Endothelial cell (in vitro differentiated cells): ENCODE data around the gene ACAD11. TPM values are rescaled to one million over a fixed set of nuclear protein-coding genes. Genes with fewer than 3 reads are reported as not detected.

Source experiments
- DNase-seq: peaks from one replicate; pipeline ENCODE4 v3.0.0; 2021; ENCODE audit warnings: low spot score
- H3K27ac Mint-ChIP-seq: one replicate; pipeline ENCODE4 v1.8.0; 2021; ENCODE audit warnings: mixed read lengths, inconsistent platforms; ENCODE audit not compliant: unreplicated experiment
- H3K27me3 Mint-ChIP-seq: one replicate; pipeline ENCODE4 v1.8.0; 2021; ENCODE audit warnings: mild to moderate bottlenecking, moderate library complexity, mixed read lengths, inconsistent platforms; ENCODE audit not compliant: unreplicated experiment
- H3K36me3 Mint-ChIP-seq: one replicate; pipeline ENCODE4 v1.8.0; 2021; ENCODE audit warnings: mild to moderate bottlenecking, low read depth, mixed read lengths, inconsistent platforms; ENCODE audit not compliant: unreplicated experiment
- H3K4me1 Mint-ChIP-seq: one replicate; pipeline ENCODE4 v1.8.0; 2021; ENCODE audit warnings: mild to moderate bottlenecking, mixed read lengths, inconsistent platforms; ENCODE audit not compliant: unreplicated experiment
- H3K4me3 Mint-ChIP-seq: one replicate; pipeline ENCODE4 v1.8.0; 2021; ENCODE audit warnings: mild to moderate bottlenecking, mixed read lengths, inconsistent platforms; ENCODE audit not compliant: unreplicated experiment
- H3K9me3 Mint-ChIP-seq: one replicate; pipeline ENCODE4 v1.8.0; 2021; ENCODE audit warnings: mixed read lengths, inconsistent platforms; ENCODE audit not compliant: unreplicated experiment
- CTCF ChIP-seq: fragments of 200-600 bp; sonication (generic); IDR thresholded peaks from one replicate; pipeline ENCODE4 v1.5.0; 2021; ENCODE audit warnings: antibody characterized with exemption; ENCODE audit not compliant: unreplicated experiment
- long read RNA-seq: library from polyadenylated mRNA; unstranded; transcript quantifications from one replicate; pipeline ENCODE4 v2.0.0, GENCODE V29; 2020; ENCODE audit not compliant: unreplicated experiment
- total RNA-seq: library from RNA; stranded (reverse); fragmentation: NEBNext Ultra II Directional; extraction: Animal tissue kit (Norgen Biotek cat#: 25700); gene quantifications from one replicate; pipeline ENCODE4 v1.2.1, GENCODE V29; 2021; ENCODE audit not compliant: unreplicated experiment

ACAD11 gene
- total RNA-seq, result 20.0 TPM
- long read RNA-seq, full-length matches to known transcripts, result 5 of 16 reads
- long read RNA-seq, partial matches to known transcripts, result 5 of 16 reads
- long read RNA-seq, other reads (novel, unspliced or antisense), result 6 of 16 reads

GRCh38 chr3:132659365-132660051 is at the start of gene ACAD11:
Gene ACAD11, minus strand, starts transcription at chr3:132659809. Its CDS starts 58 bp downstream, at chr3:132659751.
- DNase-seq, result peak; percentile 73
- TF ChIP-seq CTCF, result peak; percentile 40
- Mint-ChIP-seq H3K27me3 (no peaks in the 10 kb centered on the region), H3K36me3 (no peaks in the 10 kb centered on the region), H3K4me3 (peak within 1 kb of the TSS; percentile 97), H3K27ac (peak within 1 kb of the TSS; percentile 97), H3K9me3 (no peaks in the 10 kb centered on the region), H3K4me1 (peaks cover 60% of the 10 kb centered on the region)

- H3K36me3 Mint-ChIP-seq, result peaks cover 27% of the 10 kb centered on the region
- H3K4me3 Mint-ChIP-seq, result no peak overlapping the region
- DNase-seq, result no peak
- H3K4me1 Mint-ChIP-seq, result no peaks in the 10 kb centered on the region
- no peaks in the 10 kb centered on the region for H3K9me3 Mint-ChIP-seq
- no peak for TF ChIP-seq CTCF
- H3K27me3 Mint-ChIP-seq, result peaks cover 1% of the 10 kb centered on the region
- no peak overlapping the region for H3K27ac Mint-ChIP-seq
Measured at GRCh38 chr3:132703733-132704132, 44.1 kb upstream of the ACAD11 start.

GRCh38 chr3:132695422-132695821 is 35.8 kb upstream of the ACAD11 start:
- no peak for TF ChIP-seq CTCF
- H3K4me1 Mint-ChIP-seq, result no peaks in the 10 kb centered on the region
- peaks cover 2% of the 10 kb centered on the region for H3K27me3 Mint-ChIP-seq
- no peak for DNase-seq
- no peak overlapping the region for H3K4me3 Mint-ChIP-seq
- H3K36me3 Mint-ChIP-seq, result peaks cover 25% of the 10 kb centered on the region
- no peak overlapping the region for H3K27ac Mint-ChIP-seq
- no peaks in the 10 kb centered on the region for H3K9me3 Mint-ChIP-seq

- no peak overlapping the region for H3K4me3 Mint-ChIP-seq
- H3K27ac Mint-ChIP-seq, result no peak overlapping the region
- H3K9me3 Mint-ChIP-seq, result no peaks in the 10 kb centered on the region
- no peak for DNase-seq
- no peaks in the 10 kb centered on the region for H3K4me1 Mint-ChIP-seq
- H3K36me3 Mint-ChIP-seq, result peaks cover 25% of the 10 kb centered on the region
- no peak for TF ChIP-seq CTCF
- peaks cover 2% of the 10 kb centered on the region for H3K27me3 Mint-ChIP-seq
Measured at GRCh38 chr3:132694991-132695390, 35.4 kb upstream of the ACAD11 start.

DNA sequence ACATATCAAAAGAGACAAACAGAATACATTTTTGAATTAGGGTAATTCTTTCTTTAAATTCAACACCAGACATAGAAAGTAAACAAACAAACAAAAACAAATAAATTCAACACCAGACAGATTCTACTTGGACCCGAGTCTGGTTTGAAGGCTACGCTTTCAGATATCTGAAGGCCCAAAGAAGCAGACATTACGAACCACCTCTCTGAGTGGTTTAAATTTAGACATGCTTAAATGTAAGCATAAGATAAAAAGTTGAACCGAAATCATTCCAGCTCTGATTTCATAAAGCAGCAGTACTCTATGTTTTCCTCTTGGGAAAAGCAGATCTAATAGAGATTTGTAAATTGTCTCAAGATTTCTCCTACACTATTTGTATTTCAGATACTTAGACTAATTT is 30.4 kb upstream of the ACAD11 start:
- Mint-ChIP-seq H3K27me3 (no peaks in the 10 kb centered on the region), H3K27ac (no peak overlapping the region), H3K4me1 (no peaks in the 10 kb centered on the region), H3K4me3 (no peak overlapping the region), H3K36me3 (peaks cover 23% of the 10 kb centered on the region), H3K9me3 (no peaks in the 10 kb centered on the region)
- TF ChIP-seq CTCF, result no peak
- DNase-seq, result no peak
